GM12865 (cell line): ENCODE results near the gene HIRIP3.

Experiments used
- DNase-seq: peaks from one replicate; pipeline ENCODE4 v3.0.0; 2010; ENCODE audit warnings: low read depth
- H3K4me3 ChIP-seq: 2 replicates; pipeline ENCODE4 v1.5.1; 2011; ENCODE audit warnings: mild to moderate bottlenecking, low read depth, low read length, control low read depth
- CTCF ChIP-seq: IDR thresholded peaks from 2 replicates; pipeline ENCODE4 v1.5.1; 2011; ENCODE audit warnings: low read length, control low read depth, low read depth, inconsistent platforms; ENCODE audit not compliant: insufficient read depth; ENCODE audit errors: missing control alignments

The HIRIP3 gene

GRCh38 chr16:29994600-29995323 lies 655 bp downstream of the HIRIP3 start:
- TF ChIP-seq CTCF, result no peak
- peak overlapping the region; percentile 83 for H3K4me3 ChIP-seq
- peak; percentile 31 for DNase-seq

GRCh38 chr16:29993903-29994599 lies 1.4 kb downstream of the HIRIP3 start:
- no peak for DNase-seq

GRCh38 chr16:29993191-29993902 lies 2.1 kb downstream of the HIRIP3 start:
- H3K4me3 ChIP-seq, result no peak overlapping the region
- DNase-seq, result no peak
- no peak for TF ChIP-seq CTCF

More at GRCh38 chr16:29993903-29994599, 1.4 kb downstream of the HIRIP3 start:
- H3K4me3 ChIP-seq, result no peak overlapping the region
- no peak for TF ChIP-seq CTCF

GRCh38 chr16:29992344-29992967 lies 3.0 kb downstream of the HIRIP3 start:
- no peak for TF ChIP-seq CTCF
- no peak for DNase-seq
- H3K4me3 ChIP-seq, result no peak overlapping the region

- no peak overlapping the region for H3K4me3 ChIP-seq
- TF ChIP-seq CTCF, result no peak
- DNase-seq, result no peak
These were observed 3.9 kb downstream of the HIRIP3 start for GRCh38 chr16:29991571-29991904.

GRCh38 chr16:29990883-29991570 lies 4.4 kb downstream of the HIRIP3 start:
- no peak overlapping the region for H3K4me3 ChIP-seq
- DNase-seq, result no peak
- no peak for TF ChIP-seq CTCF
